Choroid plexus epithelial cell (primary cell): Measurements from ENCODE around the gene PPAT.
A peak's percentile ranks its signal among the peaks of the same experiment; 100 is the strongest.
"Not testable (repeated sequence)": the region's sequence is repeated elsewhere in the genome, so short reads cannot be mapped to it uniquely, and the experiment has no call there.

Experiments
- DNase-seq: peaks from one replicate; pipeline ENCODE4 v3.0.0-alpha.2; 2010; ENCODE audit warnings: low read depth
- H3K4me3 ChIP-seq: 2 replicates; pipeline ENCODE4 v1.5.1; 2011; ENCODE audit warnings: low read depth, mild to moderate bottlenecking, control low read depth, low read length, moderate library complexity
- CTCF ChIP-seq: conservative IDR thresholded peaks from 2 replicates; pipeline ENCODE4 v1.5.1; 2011; ENCODE audit warnings: low read depth, mild to moderate bottlenecking, control low read depth, inconsistent platforms, low read length, moderate library complexity

PPAT gene

GRCh38 chr4:56460085-56460484 is 24.7 kb upstream of the PPAT start:
- no peak for TF ChIP-seq CTCF
- DNase-seq, result peak; percentile 11
- H3K4me3 ChIP-seq, result no peak overlapping the region

- H3K4me3 ChIP-seq, result no peak overlapping the region
- no peak for DNase-seq
- TF ChIP-seq CTCF, result no peak
Observed at GRCh38 chr4:56450342-56450741, 14.9 kb upstream of the PPAT start.

- H3K4me3 ChIP-seq, DNase-seq: not testable (repeated sequence)
Observed at GRCh38 chr4:56449475-56449874, 14.1 kb upstream of the PPAT start.

- DNase-seq, result peak; percentile 58
- TF ChIP-seq CTCF, result no peak
- H3K4me3 ChIP-seq, result no peak overlapping the region
Observed at GRCh38 chr4:56448301-56448700, 12.9 kb upstream of the PPAT start.

GRCh38 chr4:56445699-56446098 is 10.3 kb upstream of the PPAT start:
- TF ChIP-seq CTCF, result no peak
- peak; percentile 37 for DNase-seq

GRCh38 chr4:56444719-56445118 is 9.3 kb upstream of the PPAT start:
- H3K4me3 ChIP-seq, result no peak overlapping the region
- DNase-seq, result no peak
- no peak for TF ChIP-seq CTCF

More at GRCh38 chr4:56445699-56446098, 10.3 kb upstream of the PPAT start:
- no peak overlapping the region for H3K4me3 ChIP-seq

- H3K4me3 ChIP-seq, result no peak overlapping the region
- DNase-seq, result no peak
- TF ChIP-seq CTCF, result no peak
Observed at GRCh38 chr4:56440983-56441382, 5.6 kb upstream of the PPAT start.

- DNase-seq, result no peak
- no peak for TF ChIP-seq CTCF
- no peak overlapping the region for H3K4me3 ChIP-seq
Observed at GRCh38 chr4:56438766-56439165, 3.4 kb upstream of the PPAT start.
